ENCODE results near the gene TEX13C.

- no peak for TF ChIP-seq GABPA (IDR thresholded peaks at IDR 0.05; ENCODE audit: borderline replicate concordance, insufficient read depth, low read length)
- no peak for TF ChIP-seq CTCF (IDR thresholded peaks at IDR 0.05; ENCODE audit: control extremely low read depth in 1 of 3, insufficient read depth in 1 of 3, low read depth in 1 of 3, low read length in 3 of 3)
- TF ChIP-seq MAFK (IDR thresholded peaks at IDR 0.05; ENCODE audit: low read depth, low read length), result no peak
- no peak for TF ChIP-seq PHF8 (conservative IDR thresholded peaks at IDR 0.05; ENCODE audit: low read depth, low read length)
- no peak for TF ChIP-seq SUZ12 (IDR thresholded peaks at IDR 0.05; ENCODE audit: low read length)
- no peak for TF ChIP-seq RNF2 (IDR thresholded peaks at IDR 0.05; ENCODE audit: borderline replicate concordance, low read depth, low read length, missing control alignments, poor library complexity, severe bottlenecking)
- TF ChIP-seq POLR2AphosphoS5 (IDR thresholded peaks at IDR 0.05; ENCODE audit: low read depth, low read length), result no peak
- TF ChIP-seq ATF3 (IDR thresholded peaks at IDR 0.05; ENCODE audit: insufficient read depth, low read depth, low read length), result no peak
Observed at GRCh38 chrX:125293850-125294780, 25.6 kb upstream of the TEX13C start.

All from H1 (cell line).